PC-3 (cell line): ENCODE results near the gene PARN. TPM values are rescaled to one million over a fixed set of nuclear protein-coding genes. Genes with fewer than 3 reads are reported as not detected.

Experiments
- ATAC-seq: fragments of 200-7000 bp; cut with Tn5 transposase; 2 replicates; pipeline ENCODE4 v1.9.1; 2020; ENCODE audit warnings: mild to moderate bottlenecking, moderate library complexity
- BruUV-seq: library from RNA; stranded (reverse); fragments of 400-500 nt; replicated peaks from 2 replicates; lab custom pipeline; 2021; lab: Mats Ljungman, UMichigan
- CTCF ChIA-PET: fragments of 300-600 bp; sonication (Branson Sonifier 250); formaldehyde crosslinking; loops from one replicate; lab custom pipeline; 2022; ENCODE audit warnings: antibody characterized with exemption; lab: Charles Lee
- POLR2A ChIA-PET: fragments of 300-600 bp; sonication (Branson Sonifier 250); formaldehyde crosslinking; loops from one replicate; lab custom pipeline; 2022; ENCODE audit warnings: antibody characterized with exemption; ENCODE audit not compliant: unreplicated experiment; lab: Charles Lee
- DNase-seq: peaks from one replicate; pipeline ENCODE4 v3.0.0-alpha.2; 2015
- H2AFZ ChIP-seq: fragments of 300-600 bp; sonication (generic); 2 replicates; pipeline ENCODE4 v1.6.0; 2016; ENCODE audit warnings: antibody characterized with exemption, low read length
- H3F3A ChIP-seq: fragments of 300-600 bp; sonication (generic); one replicate; pipeline ENCODE4 v1.6.0; 2017; ENCODE audit warnings: antibody characterized with exemption, low read length, control low read depth, mild to moderate bottlenecking; ENCODE audit not compliant: unreplicated experiment
- H3K27ac ChIP-seq: fragments of 300-600 bp; sonication (generic); 2 replicates; pipeline ENCODE4 v1.5.1; 2016; ENCODE audit warnings: mild to moderate bottlenecking, low read length
- H3K27me3 ChIP-seq: fragments of 300-600 bp; sonication (generic); 2 replicates; pipeline ENCODE4 v1.6.1; 2016; ENCODE audit warnings: low read length, mixed read lengths
- H3K36me3 ChIP-seq: fragments of 300-600 bp; sonication (generic); 2 replicates; pipeline ENCODE4 v1.6.1; 2016; ENCODE audit warnings: low read depth, mixed run types, low read length, mixed read lengths
- H3K4me1 ChIP-seq: fragments of 300-600 bp; sonication (generic); 2 replicates; pipeline ENCODE4 v1.5.1; 2016; ENCODE audit warnings: low read length; ENCODE audit not compliant: insufficient read depth
- H3K4me2 ChIP-seq: fragments of 300-600 bp; sonication (generic); 2 replicates; pipeline ENCODE4 v1.6.0; 2016; ENCODE audit warnings: low read length
- H3K4me3 ChIP-seq: fragments of 300-600 bp; sonication (generic); 2 replicates; pipeline ENCODE4 v1.5.1; 2016; ENCODE audit warnings: mild to moderate bottlenecking, low read length, mixed read lengths
- H3K79me2 ChIP-seq: fragments of 300-600 bp; sonication (generic); 2 replicates; pipeline ENCODE4 v1.6.1; 2017; ENCODE audit warnings: low read length, mixed read lengths
- H3K9ac ChIP-seq: fragments of 300-600 bp; sonication (generic); 2 replicates; pipeline ENCODE4 v1.6.0; 2016; ENCODE audit warnings: mild to moderate bottlenecking, low read length
- H3K9me2 ChIP-seq: fragments of 300-600 bp; sonication (generic); replicated peaks from 2 replicates; pipeline ENCODE4 v1.6.1; 2016; ENCODE audit warnings: mixed run types, low read length, mixed read lengths
- H3K9me3 ChIP-seq: fragments of 300-600 bp; sonication (generic); 2 replicates; pipeline ENCODE4 v1.6.1; 2016; ENCODE audit warnings: low read length, mixed read lengths
- H4K20me1 ChIP-seq: fragments of 300-600 bp; sonication (generic); 2 replicates; pipeline ENCODE4 v1.6.1; 2016; ENCODE audit warnings: low read length, mixed read lengths
- CTCF ChIP-seq: fragments of 300-600 bp; sonication (generic); conservative IDR thresholded peaks from 2 replicates; pipeline ENCODE4 v1.5.1; 2017; ENCODE audit warnings: antibody characterized with exemption, low read depth, mild to moderate bottlenecking, low read length
- EZH2 ChIP-seq: fragments of 300-600 bp; sonication (generic); IDR thresholded peaks from one replicate; pipeline ENCODE4 v1.6.1; 2017; ENCODE audit warnings: antibody characterized with exemption, mild to moderate bottlenecking, low read length; ENCODE audit not compliant: unreplicated experiment
- EZH2phosphoT487 ChIP-seq: fragments of 300-600 bp; sonication (generic); IDR thresholded peaks from 2 replicates; pipeline ENCODE4 v1.6.1; 2018; ENCODE audit warnings: mild to moderate bottlenecking, antibody characterized with exemption, low read length, borderline replicate concordance
- intact Hi-C: fragments of 100-400 bp; cut with micrococcal nuclease; formaldehyde crosslinking; loops from 2 replicates; pipeline ENCODE4 v1.9.0; 2023
- total RNA-seq: library from RNA; depleted of rRNA; stranded (reverse); fragments of >200 nt; gene quantifications from 2 replicates; pipeline ENCODE4 v1.2.3, GENCODE V29; 2014

The PARN gene
- total RNA-seq, 1 experiment from 2014 or later, result 34.7 TPM

GRCh38 chr16:14529010-14529669 lies 100.9 kb downstream of the PARN start:
- DNase-seq (peak; percentile 80), ATAC-seq (peak; percentile 84)
- no TSS peak for BruUV-seq
- ChIA-PET POLR2A (no interaction called here), CTCF (interaction anchor here (0.5 kb wide), 1 partner anchor 118 kb away, joined by 8 read pairs; no protein-coding TSS in a partner anchor)
- no peaks in the 10 kb centered on the region for H3K27me3 ChIP-seq
- H3K9me3 ChIP-seq, result no peaks in the 10 kb centered on the region
- no peaks in the 10 kb centered on the region; the same call in 1 of the 2 replicates for H3K36me3 ChIP-seq
- no peaks in the 10 kb centered on the region for H3F3A ChIP-seq
- intact Hi-C loops, result loop anchor here (1.0 to 2.0 kb wide), 3 partner anchors 228 to 606 kb away; no protein-coding TSS in a partner anchor
- H3K4me1 ChIP-seq, result peaks cover 12% of the 10 kb centered on the region
- H3K79me2 ChIP-seq, result no peaks in the 10 kb centered on the region
- H3K4me2 ChIP-seq, result peak overlapping the region; percentile 73
- H3K9me2 ChIP-seq, result no peaks in the 10 kb centered on the region
- TF ChIP-seq CTCF, result peak; percentile 82
- TF ChIP-seq EZH2phosphoT487, result no peak
- TF ChIP-seq EZH2, result no peak
- H3K9ac ChIP-seq, result peak overlapping the region; percentile 42
- peak overlapping the region; percentile 73 for H2AFZ ChIP-seq
- H3K4me3 ChIP-seq, result no peak overlapping the region; the same call in 1 of the 2 replicates
- no peaks in the 10 kb centered on the region for H4K20me1 ChIP-seq
- H3K27ac ChIP-seq, result peak overlapping the region; percentile 37

- no peak overlapping the region for H3K4me3 ChIP-seq
- H2AFZ ChIP-seq, result no peak overlapping the region
- TF ChIP-seq EZH2, result no peak
- TF ChIP-seq EZH2phosphoT487, result no peak
- TF ChIP-seq CTCF, result no peak
- no peak overlapping the region for H3K27ac ChIP-seq
- ATAC-seq (no peak), DNase-seq (no peak)
- H3K79me2 ChIP-seq, result no peaks in the 10 kb centered on the region
- no TSS peak for BruUV-seq
- intact Hi-C loops, result loop anchor here (2.0 kb wide), 1 partner anchor 280 kb away; no protein-coding TSS in a partner anchor
- H3K9ac ChIP-seq, result no peak overlapping the region
- ChIA-PET CTCF (interaction anchor here (0.5 kb wide), 1 partner anchor 117 kb away, joined by 8 read pairs; no protein-coding TSS in a partner anchor), POLR2A (no interaction called here)
- no peaks in the 10 kb centered on the region for H4K20me1 ChIP-seq
- no peaks in the 10 kb centered on the region for H3K27me3 ChIP-seq
- no peaks in the 10 kb centered on the region for H3K9me2 ChIP-seq
- no peaks in the 10 kb centered on the region for H3K9me3 ChIP-seq
- no peaks in the 10 kb centered on the region for H3F3A ChIP-seq
- peaks cover 12% of the 10 kb centered on the region for H3K4me1 ChIP-seq
- H3K4me2 ChIP-seq, result peak overlapping the region; percentile 73; the same call in 1 of the 2 replicates
- H3K36me3 ChIP-seq, result no peaks in the 10 kb centered on the region
Observed at GRCh38 chr16:14528306-14528705, 101.8 kb downstream of the PARN start.
